Neuronal stem cell (in vitro differentiated cells): Measurements from ENCODE around the gene NRG2.

Source experiments
- DNase-seq: peaks from one replicate; pipeline ENCODE4 v3.0.0-alpha.2; 2013; ENCODE audit warnings: low spot score
- H2AFZ ChIP-seq: one replicate; pipeline ENCODE4 v1.6.1; 2013; ENCODE audit warnings: mild to moderate bottlenecking, low read length, inconsistent platforms
- H2AK5ac ChIP-seq: 2 replicates; pipeline ENCODE4 v1.6.1; 2013; ENCODE audit warnings: low read depth, mild to moderate bottlenecking, inconsistent platforms, low read length, moderate library complexity, mixed read lengths
- H2BK120ac ChIP-seq: 2 replicates; pipeline ENCODE4 v1.6.1; 2013; ENCODE audit warnings: low read depth, mild to moderate bottlenecking, inconsistent platforms, low read length, moderate library complexity, mixed read lengths
- H2BK12ac ChIP-seq: one replicate; pipeline ENCODE4 v1.6.1; 2013; ENCODE audit warnings: low read length, inconsistent platforms
- H2BK15ac ChIP-seq: 2 replicates; pipeline ENCODE4 v1.6.1; 2013; ENCODE audit warnings: mild to moderate bottlenecking, low read length, inconsistent platforms, mixed read lengths
- H2BK5ac ChIP-seq: one replicate; pipeline ENCODE4 v1.6.1; 2013; ENCODE audit warnings: inconsistent platforms, mild to moderate bottlenecking, low read length, moderate library complexity
- H3K14ac ChIP-seq: one replicate; pipeline ENCODE4 v1.6.1; 2013; ENCODE audit warnings: low read length, inconsistent platforms
- H3K18ac ChIP-seq: 2 replicates; pipeline ENCODE4 v1.6.1; 2013; ENCODE audit warnings: low read length, inconsistent platforms
- H3K23ac ChIP-seq: 2 replicates; pipeline ENCODE4 v1.6.1; 2013; ENCODE audit warnings: low read depth, mild to moderate bottlenecking, mixed read lengths, low read length, inconsistent platforms; ENCODE audit not compliant: poor library complexity
- H3K27ac ChIP-seq: replicated peaks from 3 replicates; pipeline ENCODE4 v1.5.1; 2013; ENCODE audit warnings: low read length, inconsistent platforms
- H3K27me3 ChIP-seq, 3 experiments: 2 replicates each; pipeline ENCODE4 v1.6.1; 2013; ENCODE audit warnings: low read length in 3 of 3, mild to moderate bottlenecking in 2 of 3, inconsistent platforms in 1 of 3, low read depth in 1 of 3, mixed read lengths in 1 of 3, moderate library complexity in 1 of 3; ENCODE audit not compliant: control insufficient read depth in 3 of 3, insufficient read depth in 3 of 3
- H3K36me3 ChIP-seq, 2 donors: replicated peaks in 1 of 2; 2 replicates each; pipeline ENCODE4 v1.6.1; 2013; ENCODE audit warnings: low read length in 2 of 2; ENCODE audit not compliant: control insufficient read depth in 2 of 2, insufficient read depth in 2 of 2
- H3K4ac ChIP-seq: 2 replicates; pipeline ENCODE4 v1.6.1; 2013; ENCODE audit warnings: inconsistent platforms, mild to moderate bottlenecking, low read length, moderate library complexity
- H3K4me1 ChIP-seq, 2 donors: 1 replicate in 1 of 2; 2 replicates in 1 of 2; pipeline ENCODE4 v1.6.1; 2013; ENCODE audit warnings: low read length in 2 of 2, low read depth in 1 of 2; ENCODE audit not compliant: control insufficient read depth in 2 of 2, insufficient read depth in 1 of 2
- H3K4me2 ChIP-seq: one replicate; pipeline ENCODE4 v1.6.1; 2013; ENCODE audit warnings: mild to moderate bottlenecking, low read length, inconsistent platforms; ENCODE audit not compliant: insufficient read depth, poor library complexity, severe bottlenecking
- H3K4me3 ChIP-seq, 2 donors: 2 replicates each; pipeline ENCODE4 v1.5.1; 2013; ENCODE audit warnings: low read length in 2 of 2, mild to moderate bottlenecking in 2 of 2, inconsistent platforms in 1 of 2, moderate library complexity in 1 of 2
- H3K79me1 ChIP-seq: one replicate; pipeline ENCODE4 v1.6.1; 2013; ENCODE audit warnings: low read depth, mild to moderate bottlenecking, inconsistent platforms, low read length, moderate library complexity
- H3K9ac ChIP-seq: one replicate; pipeline ENCODE4 v1.6.1; 2013; ENCODE audit warnings: mild to moderate bottlenecking, low read depth, low read length, inconsistent platforms; ENCODE audit not compliant: poor library complexity
- H3K9me3 ChIP-seq, 2 donors: replicated peaks in 1 of 2; 2 replicates each; pipeline versions ENCODE3 to v1.6.1; 2013; ENCODE audit warnings: low read length in 2 of 2, mild to moderate bottlenecking in 2 of 2, inconsistent platforms in 1 of 2, low read depth in 1 of 2, mixed read lengths in 1 of 2, moderate library complexity in 1 of 2; ENCODE audit not compliant: control insufficient read depth in 2 of 2, insufficient read depth in 1 of 2
- H4K8ac ChIP-seq: one replicate; pipeline ENCODE4 v1.6.1; 2013; ENCODE audit warnings: low read depth, mild to moderate bottlenecking, inconsistent platforms, low read length, moderate library complexity
- H4K91ac ChIP-seq: one replicate; pipeline ENCODE4 v1.6.1; 2013; ENCODE audit warnings: low read length, low read depth, mild to moderate bottlenecking, inconsistent platforms; ENCODE audit not compliant: poor library complexity
- WGBS, 2 donors: extraction: QIAGEN DNeasy Blood & Tissue Kit; methylation state at CpG; one replicate each; pipeline ENCODE4 v1.1.7; 2013; ENCODE audit warnings: missing lambda C conversion rate in 2 of 2, mixed read lengths in 1 of 2; ENCODE audit not compliant: insufficient read length in 2 of 2, insufficient replicate concordance in 1 of 2; ENCODE audit errors: extremely low coverage in 2 of 2; 5-methylcytosine and 5-hydroxymethylcytosine counted together

Gene NRG2

DNA sequence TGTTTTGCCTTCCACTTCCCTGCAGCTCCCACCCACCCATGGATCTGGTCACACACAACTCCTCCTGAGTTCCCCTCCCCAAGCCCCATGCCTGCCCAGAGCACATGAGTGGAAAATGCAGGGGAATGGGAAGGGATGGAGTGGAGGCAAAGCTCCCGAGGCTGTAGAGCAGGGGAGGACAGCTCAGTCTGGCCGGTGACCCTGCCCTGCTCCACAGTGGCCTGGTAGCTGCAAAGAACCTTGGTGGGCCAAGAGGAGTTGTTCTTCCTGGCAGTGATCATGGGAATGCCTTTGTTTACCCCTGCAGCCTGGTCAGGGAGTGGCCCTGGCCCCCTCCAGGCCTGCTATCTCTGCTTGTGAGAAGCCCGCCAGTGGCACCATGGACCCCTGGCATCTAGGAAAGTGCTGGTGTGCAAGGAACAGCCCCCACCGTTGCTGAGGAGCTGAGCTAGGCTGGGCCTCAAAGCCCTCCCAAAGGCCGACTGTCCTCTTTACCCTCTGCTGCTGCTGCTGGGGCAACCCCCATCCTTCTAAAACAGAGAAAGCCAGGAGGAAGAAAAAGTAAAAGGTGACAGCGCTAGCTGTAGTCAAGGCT lies 187.1 kb downstream of the NRG2 start:
- Histone ChIP-seq H3K27me3 (peaks cover 0 to 74% (median 7%) of the 10 kb centered on the region in 3 experiments), H2BK12ac (no peak overlapping the region), H3K9me3 (no peaks in the 10 kb centered on the region), H3K36me3 (no peaks in the 10 kb centered on the region), H3K9ac (no peak overlapping the region), H3K27ac (no peak overlapping the region), H3K23ac (peak overlapping the region; percentile 23), H2BK15ac (no peak overlapping the region), H4K91ac (no peak overlapping the region), H3K4ac (no peak overlapping the region), H2AFZ (no peak overlapping the region), H2BK120ac (no peak overlapping the region), H4K8ac (no peak overlapping the region), H2BK5ac (no peak overlapping the region), H3K4me3 (no peak overlapping the region), H3K18ac (peak overlapping the region; percentile 19), H3K14ac (no peak overlapping the region), H3K79me1 (no peaks in the 10 kb centered on the region), H2AK5ac (peak overlapping the region; percentile 14), H3K4me2 (no peak overlapping the region), H3K4me1 (no peaks in the 10 kb centered on the region)
- no peak for DNase-seq
- WGBS, 2 donors = no CpG with 5 or more reads among the region's 6 CpGs

DNA sequence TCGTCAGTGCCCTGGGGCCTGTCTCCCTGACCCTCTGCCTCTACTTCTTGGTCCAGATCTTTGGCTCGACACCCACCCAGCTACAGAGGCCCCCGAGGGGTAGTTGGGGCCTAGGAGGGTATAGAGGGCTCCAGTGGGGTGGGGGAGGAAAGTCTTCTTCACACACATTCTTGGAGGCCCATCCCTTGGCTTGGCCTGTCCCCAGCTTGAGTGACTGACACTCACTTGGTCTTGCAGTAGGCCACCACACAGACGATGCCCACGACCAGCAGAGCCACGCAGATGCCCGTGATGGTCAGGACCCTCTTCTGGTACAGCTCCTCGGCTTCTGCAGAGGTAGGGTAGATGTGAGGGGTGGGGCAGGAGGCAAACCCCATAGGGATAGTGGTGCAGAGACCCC lies 187.6 kb downstream of the NRG2 start:
- Histone ChIP-seq H4K8ac (no peak overlapping the region), H3K4me1 (no peaks in the 10 kb centered on the region), H3K4ac (no peak overlapping the region), H3K4me3 (no peak overlapping the region), H3K79me1 (no peaks in the 10 kb centered on the region), H3K36me3 (no peaks in the 10 kb centered on the region), H3K4me2 (no peak overlapping the region), H3K27me3 (peaks cover 0 to 77% (median 9%) of the 10 kb centered on the region in 3 experiments), H4K91ac (no peak overlapping the region), H3K18ac (peak overlapping the region; percentile 63), H2AFZ (no peak overlapping the region), H3K27ac (no peak overlapping the region), H3K9ac (no peak overlapping the region), H2AK5ac (no peak overlapping the region), H2BK120ac (no peak overlapping the region), H2BK5ac (no peak overlapping the region), H3K23ac (no peak overlapping the region), H3K9me3 (no peaks in the 10 kb centered on the region), H3K14ac (peak overlapping the region; percentile 86), H2BK12ac (no peak overlapping the region), H2BK15ac (no peak overlapping the region)
- WGBS, 2 donors = no CpG with 5 or more reads among the region's 8 CpGs
- no peak for DNase-seq

DNA sequence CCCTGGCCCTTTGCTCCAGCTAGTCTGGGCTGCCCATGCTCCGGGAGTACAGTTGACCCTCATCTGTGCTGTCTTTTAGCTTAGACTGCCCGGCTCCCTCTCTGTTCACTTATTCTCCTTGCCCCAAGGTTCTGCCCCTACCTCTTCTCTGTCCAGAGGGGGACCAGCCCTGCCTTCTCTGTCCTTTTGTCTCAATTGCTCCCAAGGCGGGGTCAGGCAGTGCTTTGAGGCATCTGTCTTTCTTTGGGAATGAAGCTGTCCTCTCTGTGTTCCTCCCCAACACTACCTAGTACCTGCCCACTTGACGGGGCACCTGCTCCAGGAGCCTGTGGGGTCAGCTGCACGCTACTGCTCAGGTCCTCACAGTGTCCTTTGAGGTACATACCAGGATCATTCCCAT lies 188.1 kb downstream of the NRG2 start:
- Histone ChIP-seq H3K4me1 (no peaks in the 10 kb centered on the region), H2AK5ac (no peak overlapping the region), H3K9ac (peak overlapping the region; percentile 24), H2BK15ac (no peak overlapping the region), H3K18ac (no peak overlapping the region), H3K9me3 (no peaks in the 10 kb centered on the region), H3K27me3 (peaks cover 0 to 82% (median 13%) of the 10 kb centered on the region in 3 experiments), H4K91ac (no peak overlapping the region), H3K14ac (no peak overlapping the region), H3K4me3 (no peak overlapping the region), H3K23ac (no peak overlapping the region), H2BK12ac (no peak overlapping the region), H3K4ac (no peak overlapping the region), H3K79me1 (no peaks in the 10 kb centered on the region), H2BK120ac (no peak overlapping the region), H4K8ac (no peak overlapping the region), H3K4me2 (no peak overlapping the region), H3K36me3 (no peaks in the 10 kb centered on the region), H3K27ac (no peak overlapping the region), H2AFZ (no peak overlapping the region), H2BK5ac (no peak overlapping the region)
- DNase-seq = no peak
- WGBS, 2 donors = no CpG with 5 or more reads among the region's 5 CpGs

DNA sequence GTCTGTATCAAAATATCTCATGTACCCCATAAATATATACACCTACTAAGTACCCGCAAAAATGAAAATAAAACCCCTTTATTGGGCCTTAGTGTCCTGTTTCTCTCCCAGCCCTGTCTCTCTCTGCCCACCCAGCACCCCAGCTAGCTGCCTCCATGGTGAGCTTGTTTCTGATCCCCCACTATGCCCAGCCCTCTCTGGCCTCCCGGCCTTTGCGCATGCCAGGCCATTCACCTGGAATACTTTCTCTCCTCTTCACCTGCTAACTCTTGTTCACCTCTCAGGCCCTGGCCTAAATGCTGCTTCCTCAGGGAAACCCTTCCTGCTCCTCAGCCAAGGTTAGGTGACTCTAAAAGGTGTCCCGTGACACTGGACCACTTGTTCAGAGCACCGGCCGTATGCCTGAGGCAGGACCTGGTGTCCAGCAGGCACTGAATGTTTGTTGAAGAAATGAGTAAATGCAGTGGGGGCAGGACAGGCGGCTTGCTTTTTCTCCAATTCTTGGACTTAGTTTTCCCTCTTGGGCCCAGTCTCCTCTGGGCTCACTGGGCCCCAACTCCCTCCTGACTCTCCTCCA lies 189.0 kb downstream of the NRG2 start:
- H2BK5ac ChIP-seq = no peak overlapping the region
- H2AFZ ChIP-seq = no peak overlapping the region
- no peak overlapping the region for H2BK120ac ChIP-seq
- H2BK12ac ChIP-seq = no peak overlapping the region
- H2BK15ac ChIP-seq = no peak overlapping the region
- no peak overlapping the region for H3K9ac ChIP-seq
- H2AK5ac ChIP-seq = no peak overlapping the region
- peaks cover 0 to 90% (median 21%) of the 10 kb centered on the region in 3 experiments for H3K27me3 ChIP-seq
- no peak overlapping the region for H3K27ac ChIP-seq
- H3K14ac ChIP-seq = no peak overlapping the region
- H3K79me1 ChIP-seq = no peaks in the 10 kb centered on the region
- no peaks in the 10 kb centered on the region for H3K36me3 ChIP-seq
- H3K4ac ChIP-seq = no peak overlapping the region
- no peaks in the 10 kb centered on the region for H3K9me3 ChIP-seq
- DNase-seq = no peak
- H3K4me2 ChIP-seq = no peak overlapping the region
- no peak overlapping the region for H4K8ac ChIP-seq
- no peak overlapping the region for H3K18ac ChIP-seq
- no peaks in the 10 kb centered on the region for H3K4me1 ChIP-seq
- no peak overlapping the region for H3K23ac ChIP-seq
- no peak overlapping the region for H4K91ac ChIP-seq
- H3K4me3 ChIP-seq = no peak overlapping the region
- WGBS, 2 donors = no CpG with 5 or more reads among the region's 7 CpGs
